Retinal pigment epithelial cell (primary cell): Measurements from ENCODE around the gene SPECC1L.
"Not testable (repeated sequence)": the region's sequence is repeated elsewhere in the genome, so short reads cannot be mapped to it uniquely, and the experiment has no call there.

ENCODE experiments used
- DNase-seq: peaks from one replicate; pipeline ENCODE4 v3.0.0-alpha.2; 2010; ENCODE audit warnings: low read depth
- H3K4me3 ChIP-seq: 2 replicates; pipeline ENCODE4 v1.5.1; 2011; ENCODE audit warnings: mild to moderate bottlenecking, low read length, control low read depth, moderate library complexity
- TF ChIP-seq, protein P1 (sequence below): conservative IDR thresholded peaks from 2 replicates; pipeline ENCODE4 v1.5.1; 2011; ENCODE audit warnings: low read depth, low read length, control low read depth, inconsistent platforms

The SPECC1L gene

DNA sequence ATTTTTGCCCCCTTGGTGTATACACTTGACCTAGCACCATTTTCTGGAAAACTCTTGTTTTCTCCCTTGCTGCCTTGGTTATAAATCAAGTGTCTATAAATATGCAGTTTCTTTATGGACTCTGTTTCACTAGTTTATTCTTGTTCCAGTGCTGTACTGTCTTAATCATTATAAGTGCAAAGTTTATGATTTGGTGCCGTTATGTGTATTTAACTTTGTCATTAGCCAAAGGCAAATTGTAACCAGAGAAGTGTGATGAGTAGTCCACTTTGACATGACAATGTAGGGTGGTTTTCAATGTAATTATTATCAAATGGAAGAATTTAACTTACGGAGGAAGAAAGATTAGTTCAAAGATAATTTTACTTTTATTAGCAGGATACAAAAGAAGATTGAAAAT, 40.3 kb downstream of the SPECC1L start:
- no peak for DNase-seq
- TF ChIP-seq, protein P1, sequence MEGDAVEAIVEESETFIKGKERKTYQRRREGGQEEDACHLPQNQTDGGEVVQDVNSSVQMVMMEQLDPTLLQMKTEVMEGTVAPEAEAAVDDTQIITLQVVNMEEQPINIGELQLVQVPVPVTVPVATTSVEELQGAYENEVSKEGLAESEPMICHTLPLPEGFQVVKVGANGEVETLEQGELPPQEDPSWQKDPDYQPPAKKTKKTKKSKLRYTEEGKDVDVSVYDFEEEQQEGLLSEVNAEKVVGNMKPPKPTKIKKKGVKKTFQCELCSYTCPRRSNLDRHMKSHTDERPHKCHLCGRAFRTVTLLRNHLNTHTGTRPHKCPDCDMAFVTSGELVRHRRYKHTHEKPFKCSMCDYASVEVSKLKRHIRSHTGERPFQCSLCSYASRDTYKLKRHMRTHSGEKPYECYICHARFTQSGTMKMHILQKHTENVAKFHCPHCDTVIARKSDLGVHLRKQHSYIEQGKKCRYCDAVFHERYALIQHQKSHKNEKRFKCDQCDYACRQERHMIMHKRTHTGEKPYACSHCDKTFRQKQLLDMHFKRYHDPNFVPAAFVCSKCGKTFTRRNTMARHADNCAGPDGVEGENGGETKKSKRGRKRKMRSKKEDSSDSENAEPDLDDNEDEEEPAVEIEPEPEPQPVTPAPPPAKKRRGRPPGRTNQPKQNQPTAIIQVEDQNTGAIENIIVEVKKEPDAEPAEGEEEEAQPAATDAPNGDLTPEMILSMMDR: no peak
- H3K4me3 ChIP-seq: no peak overlapping the region

DNA sequence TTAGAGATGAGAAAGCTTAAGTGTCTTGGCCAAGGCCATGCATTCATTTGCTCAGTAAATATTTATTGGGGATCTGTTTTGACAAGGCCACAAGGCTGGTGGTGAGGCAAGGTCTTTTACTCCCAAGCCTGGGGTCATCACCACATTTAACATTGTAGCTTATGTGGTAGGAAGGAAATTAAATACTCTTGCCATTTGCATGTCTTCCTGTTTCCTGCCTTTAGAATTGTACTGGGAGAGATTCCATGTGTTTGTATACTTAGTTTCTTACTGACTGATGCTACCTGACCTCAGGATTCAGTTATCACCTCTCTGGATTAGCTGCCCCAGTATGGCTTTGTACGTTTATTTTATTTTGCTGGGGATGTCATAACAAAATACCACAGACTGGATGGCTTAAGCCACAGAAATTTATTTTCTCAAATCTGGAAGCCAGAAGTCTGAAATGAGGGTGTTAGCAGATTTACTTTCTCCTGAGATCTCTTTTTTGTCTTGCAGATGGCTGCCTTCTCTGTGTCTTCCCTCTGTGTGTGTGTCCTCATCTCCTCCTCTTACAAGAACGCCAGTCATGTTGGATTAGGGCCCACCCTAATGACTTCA, 44.8 kb downstream of the SPECC1L start:
- H3K4me3 ChIP-seq: no peak overlapping the region
- TF ChIP-seq, protein P1: no peak
- DNase-seq: no peak

DNA sequence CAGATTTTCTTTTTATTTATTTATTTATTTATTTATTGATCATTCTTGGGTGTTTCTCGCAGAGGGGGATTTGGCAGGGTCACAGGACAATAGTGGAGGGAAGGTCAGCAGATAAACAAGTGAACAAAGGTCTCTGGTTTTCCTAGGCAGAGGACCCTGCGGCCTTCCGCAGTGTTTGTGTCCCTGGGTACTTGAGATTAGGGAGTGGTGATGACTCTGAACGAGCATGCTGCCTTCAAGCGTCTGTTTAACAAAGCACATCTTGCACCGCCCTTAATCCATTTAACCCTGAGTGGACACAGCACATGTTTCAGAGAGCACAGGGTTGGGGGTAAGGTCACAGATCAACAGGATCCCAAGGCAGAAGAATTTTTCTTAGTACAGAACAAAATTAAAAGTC, 45.6 kb downstream of the SPECC1L start:
- not testable (repeated sequence) for DNase-seq, H3K4me3 ChIP-seq

DNA sequence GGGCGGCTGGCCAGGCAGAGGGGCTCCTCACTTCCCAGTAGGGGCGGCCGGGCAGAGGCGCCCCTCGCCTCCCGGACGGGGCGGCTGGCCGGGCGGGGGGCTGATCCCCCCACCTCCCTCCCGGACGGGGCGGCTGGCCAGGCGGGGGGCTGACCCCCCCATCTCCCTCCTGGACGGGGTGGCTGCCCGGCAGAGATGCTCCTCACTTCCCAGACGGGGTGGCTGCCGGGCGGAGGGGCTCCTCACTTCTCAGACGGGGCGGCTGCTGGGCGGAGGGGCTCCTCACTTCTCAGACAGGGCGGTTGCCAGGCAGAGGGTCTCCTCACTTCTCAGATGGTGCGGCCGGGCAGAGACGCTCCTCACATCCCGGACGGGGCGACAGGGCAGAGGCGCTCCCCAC, 46.9 kb downstream of the SPECC1L start:
- H3K4me3 ChIP-seq, DNase-seq: not testable (repeated sequence)

DNA sequence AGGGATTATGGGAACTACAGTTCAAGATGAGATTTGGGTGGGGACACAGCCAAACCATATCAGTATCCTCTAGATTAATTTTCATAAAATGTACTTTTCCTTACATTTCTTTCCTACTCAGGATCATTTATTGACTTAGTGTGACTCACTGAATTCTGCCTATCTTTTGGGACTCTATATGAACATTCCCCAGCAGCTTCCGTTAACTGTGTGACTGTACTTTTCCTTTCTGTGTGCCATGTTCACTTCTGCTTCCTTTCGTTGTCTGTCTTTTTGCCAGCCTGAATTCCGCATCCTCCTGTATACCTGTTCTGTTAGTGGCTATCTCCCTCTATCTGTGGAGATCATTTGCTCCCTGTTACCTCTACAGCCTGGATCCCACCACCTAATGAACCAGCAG, 48.8 kb downstream of the SPECC1L start:
- no peak overlapping the region for H3K4me3 ChIP-seq
- TF ChIP-seq, protein P1: no peak
- no peak for DNase-seq

DNA sequence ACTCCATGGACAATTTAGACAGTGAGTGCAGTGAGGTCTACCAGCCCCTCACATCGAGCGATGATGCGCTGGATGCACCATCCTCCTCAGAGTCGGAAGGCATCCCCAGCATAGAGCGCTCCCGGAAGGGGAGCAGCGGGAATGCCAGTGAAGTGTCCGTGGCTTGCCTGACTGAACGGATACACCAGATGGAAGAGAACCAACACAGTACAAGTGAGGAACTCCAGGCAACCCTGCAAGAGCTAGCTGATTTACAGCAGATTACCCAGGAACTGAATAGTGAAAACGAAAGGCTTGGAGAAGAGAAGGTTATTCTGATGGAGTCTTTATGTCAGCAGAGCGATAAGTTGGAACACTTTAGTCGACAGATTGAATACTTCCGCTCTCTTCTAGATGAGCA, 51.4 kb downstream of the SPECC1L start:
- H3K4me3 ChIP-seq: no peak overlapping the region
- no peak for DNase-seq
- TF ChIP-seq, protein P1: no peak

DNA sequence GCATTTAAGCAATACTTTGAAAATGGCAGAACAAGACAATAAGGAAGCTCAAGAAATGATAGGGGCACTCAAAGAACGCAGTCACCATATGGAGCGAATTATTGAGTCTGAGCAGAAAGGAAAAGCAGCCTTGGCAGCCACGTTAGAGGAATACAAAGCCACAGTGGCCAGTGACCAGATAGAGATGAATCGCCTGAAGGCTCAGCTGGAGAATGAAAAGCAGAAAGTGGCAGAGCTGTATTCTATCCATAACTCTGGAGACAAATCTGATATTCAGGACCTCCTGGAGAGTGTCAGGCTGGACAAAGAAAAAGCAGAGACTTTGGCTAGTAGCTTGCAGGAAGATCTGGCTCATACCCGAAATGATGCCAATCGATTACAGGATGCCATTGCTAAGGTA, 51.9 kb downstream of the SPECC1L start:
- TF ChIP-seq, protein P1: no peak
- no peak for DNase-seq
- H3K4me3 ChIP-seq: no peak overlapping the region

DNA sequence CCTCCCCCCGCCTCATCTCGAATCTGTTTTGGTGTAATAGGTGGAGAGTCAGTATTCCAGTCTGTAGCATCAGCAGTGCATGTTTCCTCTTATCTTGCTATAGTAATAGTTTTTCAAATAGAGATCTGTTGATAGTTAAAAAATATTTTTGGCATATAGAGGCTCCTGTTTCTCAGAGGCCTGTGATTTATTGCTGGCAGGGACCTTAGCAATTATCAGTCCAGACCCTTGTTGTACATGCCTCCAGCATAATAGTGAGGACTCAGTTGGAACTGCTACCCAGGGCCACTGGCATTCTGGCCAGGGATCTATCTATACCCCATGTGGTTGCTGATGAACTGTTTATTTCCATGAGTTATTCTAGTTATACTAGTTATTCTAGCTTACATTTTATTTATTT, 52.6 kb downstream of the SPECC1L start:
- TF ChIP-seq, protein P1: no peak
- no peak overlapping the region for H3K4me3 ChIP-seq
- DNase-seq: no peak
